Central memory CD4-positive, alpha-beta T cell (primary cell): ENCODE data around the gene FGD5.

Experiments
- DNase-seq: peaks from one replicate; pipeline ENCODE4 v3.0.0; 2022

The FGD5 gene

GRCh38 chr3:14935592-14936345, 117.0 kb downstream of the FGD5 start:
- no peak for DNase-seq

- DNase-seq: no peak
Observed at GRCh38 chr3:14938954-14939353, 120.2 kb downstream of the FGD5 start.

GRCh38 chr3:14941871-14942270, 123.1 kb downstream of the FGD5 start:
- no peak for DNase-seq

- DNase-seq: no peak
Observed at GRCh38 chr3:14943042-14943441, 124.3 kb downstream of the FGD5 start.

- DNase-seq: no peak
Observed at GRCh38 chr3:14946236-14946635, 127.5 kb downstream of the FGD5 start.

- DNase-seq: no peak
Observed at GRCh38 chr3:14946739-14947099, 128.0 kb downstream of the FGD5 start.

GRCh38 chr3:14947100-14947885, 128.5 kb downstream of the FGD5 start, which contains the start of gene NR2C2:
NR2C2 (plus strand) TSS chr3:14947583; CDS start chr3:15003915, 56,332 bp downstream.
- peak; percentile 86 for DNase-seq

- DNase-seq: peak; percentile 95
Observed at GRCh38 chr3:14947886-14948608, 129.3 kb downstream of the FGD5 start.

GRCh38 chr3:14948609-14949038, 129.9 kb downstream of the FGD5 start:
- no peak for DNase-seq

- DNase-seq: no peak
Observed at GRCh38 chr3:14949126-14949525, 130.4 kb downstream of the FGD5 start.

GRCh38 chr3:14950274-14950673, 131.5 kb downstream of the FGD5 start:
- DNase-seq: no peak

- DNase-seq: no peak
Observed at GRCh38 chr3:14957153-14957552, 138.4 kb downstream of the FGD5 start.

- no peak for DNase-seq
Observed at GRCh38 chr3:14957925-14958324, 139.2 kb downstream of the FGD5 start.

- DNase-seq: no peak
Observed at GRCh38 chr3:14959359-14959943, 140.7 kb downstream of the FGD5 start.

- DNase-seq: no peak
Observed at GRCh38 chr3:14962762-14963161, 144.0 kb downstream of the FGD5 start.

GRCh38 chr3:14967285-14967684, 148.5 kb downstream of the FGD5 start:
- DNase-seq: no peak

- DNase-seq: no peak
Observed at GRCh38 chr3:14969671-14970070, 150.9 kb downstream of the FGD5 start.

GRCh38 chr3:14976317-14976716, 157.6 kb downstream of the FGD5 start:
- DNase-seq: no peak

- DNase-seq: no peak
Observed at GRCh38 chr3:14980689-14981088, 161.9 kb downstream of the FGD5 start.
